ENCODE results near the gene FANCL.

The FANCL gene

DNA sequence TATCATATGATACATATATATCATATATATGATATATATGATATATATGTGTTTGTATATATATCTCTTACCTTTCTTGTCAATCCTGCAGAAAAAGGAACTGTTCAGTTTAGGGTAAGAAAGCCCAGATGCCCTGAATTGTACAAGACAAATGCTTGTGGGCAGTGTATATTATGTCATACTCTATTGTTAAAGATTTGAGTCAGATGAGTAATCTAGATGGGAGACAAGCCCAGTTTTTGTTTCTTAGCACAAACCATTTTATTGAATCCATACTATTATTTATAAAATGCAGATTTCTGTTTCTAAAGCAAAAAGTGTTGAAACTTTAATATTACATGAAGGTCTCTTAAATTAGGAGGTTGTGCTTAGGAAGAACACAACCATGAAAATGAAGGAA, 103.9 kb downstream of the FANCL start:
- Histone ChIP-seq H3K27me3 (ENCODE audit: insufficient read depth, low read length) (no peaks in the 10 kb centered on the region), H3K4me2 (ENCODE audit: low read length) (no peak overlapping the region), H3K4me1 (ENCODE audit: insufficient read depth, low read length, severe bottlenecking) (no peaks in the 10 kb centered on the region), H4K20me1 (ENCODE audit: insufficient read depth, low read length) (no peaks in the 10 kb centered on the region), H3K4me3 (ENCODE audit: low read depth, low read length, poor library complexity, severe bottlenecking) (no peak overlapping the region), H3K27ac (ENCODE audit: low read depth, low read length, poor library complexity, severe bottlenecking) (no peak overlapping the region), H2AFZ (ENCODE audit: low read length) (no peak overlapping the region), H3K9me2 (ENCODE audit: low read depth, low read length) (no peaks in the 10 kb centered on the region), H3K36me3 (ENCODE audit: insufficient read depth, low read length) (peaks cover 4% of the 10 kb centered on the region; the same call in 1 of the 2 replicates), H3K9ac (ENCODE audit: low read length) (no peak overlapping the region), H3K79me2 (ENCODE audit: insufficient read depth, low read length) (no peaks in the 10 kb centered on the region), H3K9me3 (ENCODE audit: low read length) (no peaks in the 10 kb centered on the region), H3F3A (ENCODE audit: insufficient read depth, low read length) (no peaks in the 10 kb centered on the region)
- no peak for TF ChIP-seq EZH2 (IDR thresholded peaks at IDR 0.05; ENCODE audit: borderline replicate concordance, low read length)
- TF ChIP-seq, protein P1, sequence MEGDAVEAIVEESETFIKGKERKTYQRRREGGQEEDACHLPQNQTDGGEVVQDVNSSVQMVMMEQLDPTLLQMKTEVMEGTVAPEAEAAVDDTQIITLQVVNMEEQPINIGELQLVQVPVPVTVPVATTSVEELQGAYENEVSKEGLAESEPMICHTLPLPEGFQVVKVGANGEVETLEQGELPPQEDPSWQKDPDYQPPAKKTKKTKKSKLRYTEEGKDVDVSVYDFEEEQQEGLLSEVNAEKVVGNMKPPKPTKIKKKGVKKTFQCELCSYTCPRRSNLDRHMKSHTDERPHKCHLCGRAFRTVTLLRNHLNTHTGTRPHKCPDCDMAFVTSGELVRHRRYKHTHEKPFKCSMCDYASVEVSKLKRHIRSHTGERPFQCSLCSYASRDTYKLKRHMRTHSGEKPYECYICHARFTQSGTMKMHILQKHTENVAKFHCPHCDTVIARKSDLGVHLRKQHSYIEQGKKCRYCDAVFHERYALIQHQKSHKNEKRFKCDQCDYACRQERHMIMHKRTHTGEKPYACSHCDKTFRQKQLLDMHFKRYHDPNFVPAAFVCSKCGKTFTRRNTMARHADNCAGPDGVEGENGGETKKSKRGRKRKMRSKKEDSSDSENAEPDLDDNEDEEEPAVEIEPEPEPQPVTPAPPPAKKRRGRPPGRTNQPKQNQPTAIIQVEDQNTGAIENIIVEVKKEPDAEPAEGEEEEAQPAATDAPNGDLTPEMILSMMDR (IDR thresholded peaks at IDR 0.05; ENCODE audit: low read length), result no peak

DNA sequence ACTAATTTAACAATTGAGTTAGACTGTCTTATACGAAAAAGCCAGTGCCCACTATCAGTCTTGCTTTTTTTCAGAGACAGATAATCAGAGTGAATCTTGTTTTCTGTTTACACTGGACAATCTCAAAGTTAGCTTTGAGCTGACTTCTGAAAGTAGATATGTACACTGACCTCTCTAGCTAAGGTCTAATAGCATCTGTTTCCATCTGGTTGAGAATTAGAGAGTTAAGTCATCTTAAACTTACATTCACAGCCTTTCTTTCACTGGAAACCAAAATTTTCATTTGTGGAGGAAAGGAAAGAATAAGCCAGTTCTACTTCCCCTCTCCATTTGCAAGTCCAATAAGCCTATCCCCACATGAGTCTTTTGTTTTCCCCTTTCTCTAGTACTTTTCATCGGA, 105.3 kb downstream of the FANCL start:
- no peak overlapping the region for H2AFZ ChIP-seq (ENCODE audit: low read length)
- no peaks in the 10 kb centered on the region for H3K9me2 ChIP-seq (ENCODE audit: low read depth, low read length)
- H3K9me3 ChIP-seq (ENCODE audit: low read length), result no peaks in the 10 kb centered on the region
- no peak overlapping the region for H3K9ac ChIP-seq (ENCODE audit: low read length)
- no peaks in the 10 kb centered on the region for H3K79me2 ChIP-seq (ENCODE audit: insufficient read depth, low read length)
- H3K36me3 ChIP-seq (ENCODE audit: insufficient read depth, low read length), result peaks cover 11% of the 10 kb centered on the region; the same call in 1 of the 2 replicates
- no peaks in the 10 kb centered on the region for H3F3A ChIP-seq (ENCODE audit: insufficient read depth, low read length)
- no peak overlapping the region for H3K4me2 ChIP-seq (ENCODE audit: low read length)
- H3K27ac ChIP-seq (ENCODE audit: low read depth, low read length, poor library complexity, severe bottlenecking), result no peak overlapping the region
- no peak overlapping the region for H3K4me3 ChIP-seq (ENCODE audit: low read depth, low read length, poor library complexity, severe bottlenecking)
- H4K20me1 ChIP-seq (ENCODE audit: insufficient read depth, low read length), result no peaks in the 10 kb centered on the region
- H3K27me3 ChIP-seq (ENCODE audit: insufficient read depth, low read length), result no peaks in the 10 kb centered on the region
- TF ChIP-seq, protein P1 (IDR thresholded peaks at IDR 0.05; ENCODE audit: low read length), result no peak
- no peak for TF ChIP-seq EZH2 (IDR thresholded peaks at IDR 0.05; ENCODE audit: borderline replicate concordance, low read length)
- H3K4me1 ChIP-seq (ENCODE audit: insufficient read depth, low read length, severe bottlenecking), result no peaks in the 10 kb centered on the region

GRCh38 chr2:58133395-58133794, 107.7 kb downstream of the FANCL start:
- no peaks in the 10 kb centered on the region for H3K9me2 ChIP-seq (ENCODE audit: low read depth, low read length)
- no peak overlapping the region for H2AFZ ChIP-seq (ENCODE audit: low read length)
- H3K27me3 ChIP-seq (ENCODE audit: insufficient read depth, low read length), result no peaks in the 10 kb centered on the region
- no peak overlapping the region for H3K27ac ChIP-seq (ENCODE audit: low read depth, low read length, poor library complexity, severe bottlenecking)
- H3K79me2 ChIP-seq (ENCODE audit: insufficient read depth, low read length), result no peaks in the 10 kb centered on the region; the same call in 1 of the 2 replicates
- no peaks in the 10 kb centered on the region for H3K9me3 ChIP-seq (ENCODE audit: low read length)
- no peak overlapping the region for H3K9ac ChIP-seq (ENCODE audit: low read length)
- H3K4me1 ChIP-seq (ENCODE audit: insufficient read depth, low read length, severe bottlenecking), result no peaks in the 10 kb centered on the region
- H4K20me1 ChIP-seq (ENCODE audit: insufficient read depth, low read length), result no peaks in the 10 kb centered on the region
- no peak overlapping the region for H3K4me2 ChIP-seq (ENCODE audit: low read length)
- peaks cover 11% of the 10 kb centered on the region; the same call in 1 of the 2 replicates for H3K36me3 ChIP-seq (ENCODE audit: insufficient read depth, low read length)
- no peaks in the 10 kb centered on the region for H3F3A ChIP-seq (ENCODE audit: insufficient read depth, low read length)
- no peak overlapping the region for H3K4me3 ChIP-seq (ENCODE audit: low read depth, low read length, poor library complexity, severe bottlenecking)
- TF ChIP-seq EZH2 (IDR thresholded peaks at IDR 0.05; ENCODE audit: borderline replicate concordance, low read length), result no peak
- TF ChIP-seq, protein P1 (IDR thresholded peaks at IDR 0.05; ENCODE audit: low read length), result no peak
